Measurements from ENCODE around the gene DGKB.

DNA sequence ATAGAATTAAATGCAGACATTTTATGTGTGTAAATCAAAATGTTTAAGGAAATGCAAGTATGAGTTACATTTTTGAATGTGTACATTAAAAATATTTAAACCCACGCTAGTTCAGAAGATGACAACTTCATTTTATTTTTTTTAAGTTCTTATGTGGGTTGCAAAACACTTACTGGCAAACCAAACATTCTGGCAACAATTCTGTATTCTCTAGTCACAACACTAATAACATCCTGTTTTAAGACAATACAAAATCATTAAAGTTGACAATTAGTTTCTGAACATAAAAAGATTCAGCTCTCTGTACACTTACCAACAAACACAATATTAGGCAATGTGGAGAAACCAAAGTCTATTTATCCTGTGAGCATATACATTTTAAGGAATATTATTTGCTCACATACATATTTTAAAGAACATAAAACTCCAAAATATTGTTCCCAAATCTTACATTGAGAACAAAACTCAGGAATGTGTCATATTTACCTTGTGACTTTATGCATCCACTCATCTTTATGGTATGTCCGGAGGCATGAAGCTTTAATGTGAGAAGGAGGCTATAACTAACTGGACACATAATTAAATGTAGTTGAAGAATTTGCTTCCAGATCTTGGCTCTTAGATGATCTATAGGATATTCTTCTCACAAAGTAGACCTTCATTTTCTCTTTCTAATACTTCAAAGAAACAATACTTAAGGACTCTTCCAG lies 134.7 kb downstream of the DGKB start:
- TF ChIP-seq, protein P1, sequence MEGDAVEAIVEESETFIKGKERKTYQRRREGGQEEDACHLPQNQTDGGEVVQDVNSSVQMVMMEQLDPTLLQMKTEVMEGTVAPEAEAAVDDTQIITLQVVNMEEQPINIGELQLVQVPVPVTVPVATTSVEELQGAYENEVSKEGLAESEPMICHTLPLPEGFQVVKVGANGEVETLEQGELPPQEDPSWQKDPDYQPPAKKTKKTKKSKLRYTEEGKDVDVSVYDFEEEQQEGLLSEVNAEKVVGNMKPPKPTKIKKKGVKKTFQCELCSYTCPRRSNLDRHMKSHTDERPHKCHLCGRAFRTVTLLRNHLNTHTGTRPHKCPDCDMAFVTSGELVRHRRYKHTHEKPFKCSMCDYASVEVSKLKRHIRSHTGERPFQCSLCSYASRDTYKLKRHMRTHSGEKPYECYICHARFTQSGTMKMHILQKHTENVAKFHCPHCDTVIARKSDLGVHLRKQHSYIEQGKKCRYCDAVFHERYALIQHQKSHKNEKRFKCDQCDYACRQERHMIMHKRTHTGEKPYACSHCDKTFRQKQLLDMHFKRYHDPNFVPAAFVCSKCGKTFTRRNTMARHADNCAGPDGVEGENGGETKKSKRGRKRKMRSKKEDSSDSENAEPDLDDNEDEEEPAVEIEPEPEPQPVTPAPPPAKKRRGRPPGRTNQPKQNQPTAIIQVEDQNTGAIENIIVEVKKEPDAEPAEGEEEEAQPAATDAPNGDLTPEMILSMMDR (IDR thresholded peaks at IDR 0.05): no peak
- TF ChIP-seq POLR2A (IDR thresholded peaks at IDR 0.05): no peak

All from adrenal gland (tissue), 5 donors.